Keratinocyte (primary cell): ENCODE results near the gene STOML3. TPM values are rescaled to one million over a fixed set of nuclear protein-coding genes. Genes with fewer than 3 reads are reported as not detected.

Source experiments
- DNase-seq: peaks from one replicate; pipeline ENCODE4 v3.0.0-alpha.2; 2011; ENCODE audit warnings: low read depth, missing footprints, low spot score
- FAIRE-seq: peaks from 2 replicates; lab custom pipeline; 2011; peaks lifted over from hg19 to GRCh38; lab: Jason Lieb, UNC
- H2AFZ ChIP-seq: 2 replicates; pipeline ENCODE4 v1.6.0; 2012; ENCODE audit warnings: low read length, control low read depth, inconsistent platforms; ENCODE audit not compliant: control insufficient read depth
- H3K27ac ChIP-seq: 2 replicates; pipeline ENCODE4 v1.5.1; 2011; ENCODE audit warnings: low read length; ENCODE audit not compliant: control insufficient read depth, insufficient read depth
- H3K27me3 ChIP-seq: 3 replicates; pipeline ENCODE4 v1.6.0; 2011; ENCODE audit warnings: low read length; ENCODE audit not compliant: control insufficient read depth, insufficient read depth; ENCODE audit errors: extremely low read depth
- H3K36me3 ChIP-seq, 2 experiments: 2 replicates in 1 of 2; 3 replicates in 1 of 2; pipeline ENCODE4 v1.5.1; 2011; ENCODE audit warnings: low read length in 2 of 2, mild to moderate bottlenecking in 1 of 2; ENCODE audit not compliant: control insufficient read depth in 2 of 2, insufficient read depth in 2 of 2; ENCODE audit errors: extremely low read depth in 1 of 2
- H3K4me1 ChIP-seq: 3 replicates; pipeline ENCODE4 v1.5.1; 2011; ENCODE audit warnings: low read length; ENCODE audit not compliant: control insufficient read depth, insufficient read depth; ENCODE audit errors: extremely low read depth
- H3K4me2 ChIP-seq: 3 replicates; pipeline ENCODE4 v1.6.0; 2011; ENCODE audit warnings: low read depth, low read length; ENCODE audit not compliant: control insufficient read depth, insufficient read depth; ENCODE audit errors: extremely low read depth
- H3K4me3 ChIP-seq, 3 experiments: fragments of 200-600 bp in 1 of 3; sonication (generic) in 1 of 3; 2 replicates in 2 of 3; 3 replicates in 1 of 3; pipeline ENCODE4 v1.5.1; 2011 to 2016; ENCODE audit warnings: low read length in 3 of 3, mild to moderate bottlenecking in 3 of 3, control low read depth in 2 of 3, inconsistent platforms in 1 of 3, low read depth in 1 of 3, mixed read lengths in 1 of 3, mixed run types in 1 of 3, moderate library complexity in 1 of 3; ENCODE audit not compliant: control insufficient read depth in 2 of 3, insufficient read depth in 2 of 3; ENCODE audit errors: extremely low read depth in 1 of 3
- H3K79me2 ChIP-seq: 2 replicates; pipeline ENCODE4 v1.6.0; 2012; ENCODE audit warnings: low read length; ENCODE audit not compliant: control insufficient read depth, insufficient read depth
- H3K9ac ChIP-seq: 3 replicates; pipeline ENCODE4 v1.6.0; 2011; ENCODE audit warnings: low read length; ENCODE audit not compliant: control insufficient read depth, insufficient read depth; ENCODE audit errors: extremely low read depth
- H3K9me1 ChIP-seq: 3 replicates; pipeline ENCODE4 v1.6.0; 2011; ENCODE audit warnings: low read length; ENCODE audit not compliant: control insufficient read depth, insufficient read depth; ENCODE audit errors: extremely low read depth
- H3K9me3 ChIP-seq: 2 replicates; pipeline ENCODE4 v1.5.1; 2012; ENCODE audit warnings: low read depth, low read length; ENCODE audit not compliant: control insufficient read depth
- H4K20me1 ChIP-seq: 3 replicates; pipeline ENCODE4 v1.6.0; 2011; ENCODE audit warnings: low read length; ENCODE audit not compliant: control insufficient read depth, insufficient read depth; ENCODE audit errors: extremely low read depth
- EZH2 ChIP-seq: IDR thresholded peaks from one replicate; pipeline ENCODE4 v1.6.1; 2012; ENCODE audit warnings: inconsistent platforms, mild to moderate bottlenecking, low read length, moderate library complexity
- dilution Hi-C: fragments of 300-500 bp; cut with MboI; formaldehyde crosslinking; loops from one replicate; pipeline ENCODE4 v1.7.0; 2020; ENCODE audit warnings: low sequenced_read_pairs; ENCODE audit not compliant: extremely low pct_ligation_motif_present
- polyA plus RNA-seq, 5 experiments: library from polyadenylated mRNA; depleted of rRNA in 3 of 5; stranded (reverse) in 3 of 5; stranded (forward) in 1 of 5; unstranded in 1 of 5; fragments of >200 nt; gene quantifications; 1 replicate in 1 of 5; 2 replicates in 3 of 5; 3 replicates in 1 of 5; pipeline versions ENCODE4 v1.2.1 to v1.2.3, GENCODE V29; 2011 to 2012; ENCODE audit warnings: missing spikeins in 2 of 5, low read depth in 1 of 5, low replicate concordance in 1 of 5
- TF ChIP-seq, protein P1 (sequence below), 3 experiments: IDR thresholded peaks in 1 of 3; conservative IDR thresholded peaks in 1 of 3; optimal IDR thresholded peaks in 1 of 3; 2 replicates in 2 of 3; 3 replicates in 1 of 3; pipeline versions ENCODE3 to v1.5.1; 2011; ENCODE audit warnings: low read length in 3 of 3, mild to moderate bottlenecking in 3 of 3, moderate library complexity in 2 of 3, control low read depth in 1 of 3, inconsistent platforms in 1 of 3; ENCODE audit not compliant: insufficient read depth in 2 of 3; ENCODE audit errors: extremely low read depth in 1 of 3

Gene STOML3
- polyA plus RNA-seq, 1 donor (not counting 4 experiments of a cell fraction or from before 2014, with no cell fraction given), result not detected

DNA sequence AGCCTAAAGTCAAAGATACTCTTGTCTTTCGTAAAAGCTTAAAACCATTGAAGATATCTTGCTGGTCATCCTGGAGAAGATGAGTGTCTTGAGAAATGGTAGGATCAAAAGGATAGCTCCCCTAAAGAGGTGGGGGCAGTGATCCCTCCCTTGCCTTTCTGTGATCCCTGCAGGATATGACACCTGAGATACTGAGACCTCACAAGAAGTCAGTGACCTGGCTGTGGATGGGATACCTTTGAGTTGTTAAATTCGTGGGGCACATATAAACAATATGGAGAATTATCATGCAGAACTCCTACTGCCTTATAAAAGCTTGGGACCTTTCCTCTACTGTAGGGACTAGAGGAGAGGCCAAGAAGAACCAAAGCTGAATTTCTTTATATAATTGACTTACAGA is 21.4 kb downstream of the STOML3 start:
- Histone ChIP-seq H3K4me1 (no peaks in the 10 kb centered on the region), H4K20me1 (no peaks in the 10 kb centered on the region), H3K79me2 (no peaks in the 10 kb centered on the region), H3K4me2 (no peak overlapping the region), H3K36me3 (no peaks in the 10 kb centered on the region), H2AFZ (no peak overlapping the region), H3K27me3 (peaks cover 12% of the 10 kb centered on the region), H3K9me3 (no peaks in the 10 kb centered on the region), H3K9me1 (no peaks in the 10 kb centered on the region), H3K4me3 (no peak overlapping the region), H3K9ac (no peak overlapping the region), H3K27ac (no peak overlapping the region)
- TF ChIP-seq, protein P1, sequence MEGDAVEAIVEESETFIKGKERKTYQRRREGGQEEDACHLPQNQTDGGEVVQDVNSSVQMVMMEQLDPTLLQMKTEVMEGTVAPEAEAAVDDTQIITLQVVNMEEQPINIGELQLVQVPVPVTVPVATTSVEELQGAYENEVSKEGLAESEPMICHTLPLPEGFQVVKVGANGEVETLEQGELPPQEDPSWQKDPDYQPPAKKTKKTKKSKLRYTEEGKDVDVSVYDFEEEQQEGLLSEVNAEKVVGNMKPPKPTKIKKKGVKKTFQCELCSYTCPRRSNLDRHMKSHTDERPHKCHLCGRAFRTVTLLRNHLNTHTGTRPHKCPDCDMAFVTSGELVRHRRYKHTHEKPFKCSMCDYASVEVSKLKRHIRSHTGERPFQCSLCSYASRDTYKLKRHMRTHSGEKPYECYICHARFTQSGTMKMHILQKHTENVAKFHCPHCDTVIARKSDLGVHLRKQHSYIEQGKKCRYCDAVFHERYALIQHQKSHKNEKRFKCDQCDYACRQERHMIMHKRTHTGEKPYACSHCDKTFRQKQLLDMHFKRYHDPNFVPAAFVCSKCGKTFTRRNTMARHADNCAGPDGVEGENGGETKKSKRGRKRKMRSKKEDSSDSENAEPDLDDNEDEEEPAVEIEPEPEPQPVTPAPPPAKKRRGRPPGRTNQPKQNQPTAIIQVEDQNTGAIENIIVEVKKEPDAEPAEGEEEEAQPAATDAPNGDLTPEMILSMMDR (optimal IDR thresholded peaks at IDR 0.05 in 1 of 3, IDR thresholded peaks at IDR 0.05 in 1 of 3, conservative IDR thresholded peaks at IDR 0.05 in 1 of 3; ENCODE audit: extremely low read depth in 1 of 3, insufficient read depth in 2 of 3, low read length in 3 of 3), result no peak
- TF ChIP-seq EZH2, result no peak
- no peak for DNase-seq
- FAIRE-seq, result no peak
- dilution Hi-C loops, result no loop called here

DNA sequence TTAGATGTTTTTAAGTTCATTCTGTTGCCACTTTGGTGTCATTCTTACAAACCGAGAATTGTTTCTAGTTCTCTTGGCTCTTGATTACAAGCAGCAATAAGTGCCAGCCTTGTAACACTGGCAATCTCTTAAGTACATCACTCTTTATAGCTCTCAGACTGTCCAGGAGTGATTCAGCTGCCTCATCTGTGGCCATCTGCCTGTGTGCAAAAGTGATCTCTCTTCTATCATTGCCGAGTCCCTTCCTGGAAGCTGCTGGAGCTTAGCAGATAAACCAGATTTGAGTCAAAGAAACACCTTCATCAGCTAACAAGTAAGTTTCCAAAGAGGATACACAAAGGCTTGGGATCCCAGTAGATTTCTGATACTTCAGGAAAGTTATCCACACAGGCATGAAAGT is 23.2 kb downstream of the STOML3 start:
- peaks cover 12% of the 10 kb centered on the region for H3K27me3 ChIP-seq
- H2AFZ ChIP-seq, result no peak overlapping the region
- no peak for DNase-seq
- FAIRE-seq, result no peak
- H3K27ac ChIP-seq, result no peak overlapping the region
- no peak overlapping the region for H3K4me2 ChIP-seq
- H3K9me3 ChIP-seq, result no peaks in the 10 kb centered on the region
- no peaks in the 10 kb centered on the region for H3K9me1 ChIP-seq
- no peaks in the 10 kb centered on the region for H3K36me3 ChIP-seq
- no peak overlapping the region for H3K4me3 ChIP-seq
- no peaks in the 10 kb centered on the region for H4K20me1 ChIP-seq
- H3K79me2 ChIP-seq, result no peaks in the 10 kb centered on the region
- dilution Hi-C loops, result no loop called here
- H3K9ac ChIP-seq, result no peak overlapping the region
- H3K4me1 ChIP-seq, result no peaks in the 10 kb centered on the region
- no peak for TF ChIP-seq EZH2
- TF ChIP-seq, protein P1 (optimal IDR thresholded peaks at IDR 0.05 in 1 of 3, IDR thresholded peaks at IDR 0.05 in 1 of 3, conservative IDR thresholded peaks at IDR 0.05 in 1 of 3; ENCODE audit: extremely low read depth in 1 of 3, insufficient read depth in 2 of 3, low read length in 3 of 3), result no peak
